ENCODE measurements around the gene GRK5.

GRK5 gene

DNA sequence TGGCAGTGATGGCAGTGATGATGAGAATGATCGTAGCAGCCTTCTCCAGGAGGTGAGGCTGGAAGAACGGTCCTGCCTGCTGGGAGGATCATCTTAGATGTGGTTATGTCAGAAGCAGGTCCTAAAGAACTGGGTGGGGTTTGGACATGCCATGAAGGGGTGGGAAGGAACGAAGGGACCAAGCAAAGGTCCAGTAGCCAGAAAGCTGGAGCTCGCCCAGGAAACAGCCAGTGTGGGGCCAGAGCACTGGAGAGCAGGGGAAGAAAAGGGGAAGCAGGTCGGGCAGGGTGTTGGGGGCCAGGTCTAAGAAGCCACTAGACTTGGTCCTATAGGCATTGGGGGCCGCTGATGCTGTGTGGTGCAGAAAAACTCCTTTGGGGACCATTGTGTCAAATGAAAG lies 207.8 kb downstream of the GRK5 start:
- no peaks in the 10 kb centered on the region for H3K9me3 ChIP-seq
- no peaks in the 10 kb centered on the region for H3K27me3 ChIP-seq
- H3K36me3 ChIP-seq, result no peaks in the 10 kb centered on the region
- no peak overlapping the region for H3K4me3 ChIP-seq (ENCODE audit: low read depth, low read length)
- DNase-seq, result no peak
- TF ChIP-seq, protein P1, sequence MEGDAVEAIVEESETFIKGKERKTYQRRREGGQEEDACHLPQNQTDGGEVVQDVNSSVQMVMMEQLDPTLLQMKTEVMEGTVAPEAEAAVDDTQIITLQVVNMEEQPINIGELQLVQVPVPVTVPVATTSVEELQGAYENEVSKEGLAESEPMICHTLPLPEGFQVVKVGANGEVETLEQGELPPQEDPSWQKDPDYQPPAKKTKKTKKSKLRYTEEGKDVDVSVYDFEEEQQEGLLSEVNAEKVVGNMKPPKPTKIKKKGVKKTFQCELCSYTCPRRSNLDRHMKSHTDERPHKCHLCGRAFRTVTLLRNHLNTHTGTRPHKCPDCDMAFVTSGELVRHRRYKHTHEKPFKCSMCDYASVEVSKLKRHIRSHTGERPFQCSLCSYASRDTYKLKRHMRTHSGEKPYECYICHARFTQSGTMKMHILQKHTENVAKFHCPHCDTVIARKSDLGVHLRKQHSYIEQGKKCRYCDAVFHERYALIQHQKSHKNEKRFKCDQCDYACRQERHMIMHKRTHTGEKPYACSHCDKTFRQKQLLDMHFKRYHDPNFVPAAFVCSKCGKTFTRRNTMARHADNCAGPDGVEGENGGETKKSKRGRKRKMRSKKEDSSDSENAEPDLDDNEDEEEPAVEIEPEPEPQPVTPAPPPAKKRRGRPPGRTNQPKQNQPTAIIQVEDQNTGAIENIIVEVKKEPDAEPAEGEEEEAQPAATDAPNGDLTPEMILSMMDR (IDR thresholded peaks at IDR 0.05; ENCODE audit: low read depth, low read length), result no peak
- peaks cover 12% of the 10 kb centered on the region for H3K4me1 ChIP-seq

DNA sequence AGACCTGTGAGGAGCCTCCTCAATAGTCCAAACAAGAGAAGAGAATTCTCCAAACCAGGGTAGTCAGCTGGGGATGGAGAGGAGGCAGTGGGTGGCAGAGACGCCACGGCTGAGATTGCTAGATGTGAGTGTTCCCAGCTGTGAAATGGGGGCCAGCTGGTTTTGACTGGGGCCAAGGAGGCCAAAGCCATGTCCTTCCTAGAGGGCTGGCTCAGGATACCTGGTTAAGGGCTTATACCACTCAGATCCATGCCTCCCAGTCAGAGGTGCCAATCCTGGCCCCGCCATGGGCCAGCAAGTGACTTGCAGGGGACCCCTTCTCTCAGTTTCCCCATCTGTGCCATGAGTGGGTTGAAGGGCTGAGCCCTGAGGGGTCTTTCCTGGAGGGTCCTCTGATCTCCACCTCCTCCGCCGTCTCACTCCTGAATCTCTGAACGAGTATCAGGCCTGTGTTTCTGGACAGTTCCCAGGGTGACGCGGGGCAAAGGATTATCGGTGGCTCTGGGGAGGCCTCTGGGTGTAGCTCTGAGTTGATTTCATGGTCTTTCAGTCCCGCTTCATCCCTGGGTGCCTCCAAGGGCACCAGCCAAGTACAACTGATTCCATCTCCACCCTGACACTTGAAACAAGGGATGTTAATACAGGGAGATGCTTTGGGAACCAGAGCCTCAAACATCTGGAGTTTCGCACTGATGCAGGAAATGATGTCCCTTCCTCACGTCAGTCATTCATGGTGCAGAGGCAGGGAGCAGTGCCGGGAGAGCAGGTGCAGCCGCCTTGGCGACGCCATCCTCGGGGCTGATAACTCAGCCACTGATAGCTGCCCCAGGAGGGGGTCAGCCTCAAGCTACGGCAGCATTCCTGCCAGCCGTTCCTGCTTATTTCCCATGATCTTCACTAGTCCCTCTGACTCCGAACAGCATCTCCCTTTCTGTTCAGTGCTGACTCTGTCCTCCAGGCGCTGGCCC lies 208.4 kb downstream of the GRK5 start:
- H3K4me1 ChIP-seq, result peaks cover 12% of the 10 kb centered on the region
- no peak overlapping the region for H3K4me3 ChIP-seq (ENCODE audit: low read depth, low read length)
- H3K27me3 ChIP-seq, result no peaks in the 10 kb centered on the region
- no peaks in the 10 kb centered on the region for H3K9me3 ChIP-seq
- peak; percentile 36 for DNase-seq
- TF ChIP-seq, protein P1 (IDR thresholded peaks at IDR 0.05; ENCODE audit: low read depth, low read length), result no peak
- H3K36me3 ChIP-seq, result no peaks in the 10 kb centered on the region

DNA sequence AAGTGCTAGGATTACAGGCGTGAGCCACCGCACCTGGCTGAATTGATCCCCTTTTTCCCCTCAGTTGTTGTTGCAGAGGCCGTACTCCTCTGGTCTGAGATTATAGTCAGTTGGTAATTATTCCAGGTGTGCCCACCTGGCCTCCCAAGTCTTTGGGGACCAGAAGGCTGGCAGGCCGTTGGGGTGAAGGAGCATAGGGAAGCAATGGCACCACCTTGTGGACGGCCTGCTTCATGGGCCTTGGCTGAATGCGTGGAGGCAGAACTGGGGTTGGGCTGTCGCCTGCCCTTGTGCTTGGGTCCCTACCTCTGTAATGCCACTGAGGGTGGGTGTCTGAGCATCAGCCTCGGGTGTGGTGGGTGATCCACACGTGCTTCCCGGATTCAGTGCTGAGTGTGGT lies 209.5 kb downstream of the GRK5 start:
- no peak overlapping the region for H3K4me3 ChIP-seq (ENCODE audit: low read depth, low read length)
- peak; percentile 66 for DNase-seq
- no peaks in the 10 kb centered on the region for H3K9me3 ChIP-seq
- H3K4me1 ChIP-seq, result peaks cover 21% of the 10 kb centered on the region
- TF ChIP-seq, protein P1 (IDR thresholded peaks at IDR 0.05; ENCODE audit: low read depth, low read length), result peak; percentile 77
- H3K27me3 ChIP-seq, result no peaks in the 10 kb centered on the region
- no peaks in the 10 kb centered on the region for H3K36me3 ChIP-seq

DNA sequence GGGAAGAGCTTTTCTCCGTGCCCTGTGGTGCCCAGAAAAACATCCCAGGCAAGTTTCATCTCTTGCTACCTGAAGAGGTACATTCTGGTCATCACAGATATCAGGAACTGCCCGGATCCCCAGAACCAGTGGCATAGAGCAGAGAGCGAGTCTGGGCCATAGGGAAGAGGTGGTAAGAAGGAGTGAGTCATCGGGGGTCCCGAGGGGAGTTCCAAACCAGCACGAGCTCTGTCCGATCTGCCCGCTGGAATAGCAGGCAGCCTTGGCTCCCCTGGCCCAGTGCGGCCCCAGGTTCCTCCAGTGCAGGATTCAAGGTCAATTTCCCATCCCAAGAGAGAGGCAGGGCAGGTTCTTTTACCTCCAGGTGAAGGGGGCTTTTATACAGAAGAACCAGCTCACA lies 210.5 kb downstream of the GRK5 start:
- no peaks in the 10 kb centered on the region for H3K36me3 ChIP-seq
- TF ChIP-seq, protein P1 (IDR thresholded peaks at IDR 0.05; ENCODE audit: low read depth, low read length), result no peak
- H3K4me1 ChIP-seq, result peaks cover 19% of the 10 kb centered on the region
- no peak for DNase-seq
- no peaks in the 10 kb centered on the region for H3K27me3 ChIP-seq
- H3K4me3 ChIP-seq (ENCODE audit: low read depth, low read length), result no peak overlapping the region
- no peaks in the 10 kb centered on the region for H3K9me3 ChIP-seq

DNA sequence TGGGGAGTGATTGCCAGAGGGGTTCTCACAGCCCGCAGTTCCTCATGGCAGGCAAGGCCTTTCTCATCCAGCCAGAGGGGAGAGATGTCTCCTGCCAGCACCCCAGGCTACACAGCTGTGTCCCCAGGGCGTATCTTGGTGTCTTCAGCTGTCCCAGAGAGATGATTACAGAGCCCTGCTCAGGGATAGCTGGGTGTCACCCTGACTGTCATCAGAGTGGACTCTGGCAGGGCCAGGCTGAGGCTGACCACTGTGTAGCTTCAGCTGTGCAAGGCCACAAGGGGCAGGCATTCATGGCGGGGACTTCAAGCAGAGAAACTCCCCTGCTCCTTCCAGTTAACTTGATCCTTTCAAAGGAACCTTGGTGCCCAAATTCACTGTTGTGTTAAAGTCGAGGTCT lies 211.0 kb downstream of the GRK5 start:
- H3K4me3 ChIP-seq (ENCODE audit: low read depth, low read length), result no peak overlapping the region
- DNase-seq, result no peak
- H3K4me1 ChIP-seq, result peaks cover 15% of the 10 kb centered on the region
- H3K9me3 ChIP-seq, result no peaks in the 10 kb centered on the region
- no peaks in the 10 kb centered on the region for H3K27me3 ChIP-seq
- no peaks in the 10 kb centered on the region for H3K36me3 ChIP-seq
- TF ChIP-seq, protein P1 (IDR thresholded peaks at IDR 0.05; ENCODE audit: low read depth, low read length), result no peak

DNA sequence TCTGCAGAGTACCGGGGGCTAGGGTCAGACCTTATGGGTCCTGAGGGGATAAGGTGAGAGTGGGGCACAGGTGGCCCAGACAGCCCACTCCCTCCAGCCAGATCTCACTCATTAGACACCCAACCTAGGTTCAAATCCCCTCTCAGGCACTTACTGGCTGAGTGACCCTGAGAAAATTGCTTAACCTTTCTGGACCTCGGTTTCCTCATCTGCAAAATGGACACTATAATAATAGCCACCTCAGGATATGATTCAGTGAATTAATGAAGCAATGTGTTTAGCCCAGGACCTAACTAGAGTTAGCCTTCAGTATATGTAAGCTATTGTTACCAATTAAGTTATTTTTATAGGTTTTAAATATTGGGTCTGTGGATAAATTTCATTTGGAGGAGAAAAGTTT lies 212.6 kb downstream of the GRK5 start:
- Histone ChIP-seq H3K4me1 (peaks cover 15% of the 10 kb centered on the region), H3K36me3 (no peaks in the 10 kb centered on the region), H3K4me3 (ENCODE audit: low read depth, low read length) (no peak overlapping the region), H3K27me3 (no peaks in the 10 kb centered on the region), H3K9me3 (no peaks in the 10 kb centered on the region)
- TF ChIP-seq, protein P1 (IDR thresholded peaks at IDR 0.05; ENCODE audit: low read depth, low read length), result no peak
- DNase-seq, result no peak
